ENCODE data around the gene ST8SIA6.

GRCh38 chr10:17386616-17387075 is 67.7 kb downstream of the ST8SIA6 start:
- no peak for TF ChIP-seq CTCF (IDR thresholded peaks at IDR 0.05; ENCODE audit: low read depth, low read length)
- no peak for TF ChIP-seq EZH2phosphoT487 (IDR thresholded peaks at IDR 0.05; ENCODE audit: low read depth)
